Muscle of leg (tissue), 11 donors: ENCODE measurements around the gene CPNE7. TPM values are rescaled to one million over a fixed set of nuclear protein-coding genes. Genes with fewer than 3 reads are reported as not detected.
"Not testable (repeated sequence)": the region's sequence is repeated elsewhere in the genome, so short reads cannot be mapped to it uniquely, and the experiment has no call there.

Experiments used
- DNase-seq: peaks from one replicate; pipeline ENCODE4 v3.0.0; 2013
- H3K27ac ChIP-seq: one replicate; pipeline ENCODE4 v1.5.1; 2013; ENCODE audit warnings: mild to moderate bottlenecking, low read length, control low read depth
- H3K27me3 ChIP-seq: one replicate; pipeline ENCODE4 v1.6.1; 2013; ENCODE audit warnings: low read length; ENCODE audit not compliant: control insufficient read depth, insufficient read depth
- H3K36me3 ChIP-seq: one replicate; pipeline ENCODE4 v1.6.1; 2013; ENCODE audit warnings: low read length; ENCODE audit not compliant: control insufficient read depth, insufficient read depth
- H3K4me1 ChIP-seq: one replicate; pipeline ENCODE4 v1.6.1; 2013; ENCODE audit warnings: low read length; ENCODE audit not compliant: control insufficient read depth, insufficient read depth
- H3K4me3 ChIP-seq: one replicate; pipeline ENCODE4 v1.5.1; 2013; ENCODE audit warnings: low read length, control low read depth
- H3K9me3 ChIP-seq: replicated peaks from 2 replicates; pipeline ENCODE4 v1.6.1; 2013; ENCODE audit warnings: low read depth, low read length; ENCODE audit not compliant: control insufficient read depth
- WGBS: methylation state at CpG from one replicate; pipeline ENCODE4 v1.1.5; 2013; ENCODE audit warnings: missing lambda C conversion rate; ENCODE audit not compliant: insufficient coverage; 5-methylcytosine and 5-hydroxymethylcytosine counted together
- polyA plus RNA-seq, 8 donors: library from polyadenylated mRNA; unstranded; fragments of 120-200 nt; gene quantifications; one replicate each; pipeline versions ENCODE4 v1.2.1 to v1.2.3, GENCODE V29; 2013; ENCODE audit warnings: inconsistent platforms in 1 of 8, low replicate concordance in 1 of 8; ENCODE audit not compliant: insufficient read length in 8 of 8, insufficient read depth in 1 of 8
- total RNA-seq: library from RNA; stranded (reverse); fragments of 120-200 nt; gene quantifications from one replicate; pipeline ENCODE4 v1.2.4, GENCODE V29; 2013

CPNE7 gene
- total and polyA plus RNA-seq, 9 donors: 0.09 to 0.53 (median 0.24) TPM; not detected in 1

DNA sequence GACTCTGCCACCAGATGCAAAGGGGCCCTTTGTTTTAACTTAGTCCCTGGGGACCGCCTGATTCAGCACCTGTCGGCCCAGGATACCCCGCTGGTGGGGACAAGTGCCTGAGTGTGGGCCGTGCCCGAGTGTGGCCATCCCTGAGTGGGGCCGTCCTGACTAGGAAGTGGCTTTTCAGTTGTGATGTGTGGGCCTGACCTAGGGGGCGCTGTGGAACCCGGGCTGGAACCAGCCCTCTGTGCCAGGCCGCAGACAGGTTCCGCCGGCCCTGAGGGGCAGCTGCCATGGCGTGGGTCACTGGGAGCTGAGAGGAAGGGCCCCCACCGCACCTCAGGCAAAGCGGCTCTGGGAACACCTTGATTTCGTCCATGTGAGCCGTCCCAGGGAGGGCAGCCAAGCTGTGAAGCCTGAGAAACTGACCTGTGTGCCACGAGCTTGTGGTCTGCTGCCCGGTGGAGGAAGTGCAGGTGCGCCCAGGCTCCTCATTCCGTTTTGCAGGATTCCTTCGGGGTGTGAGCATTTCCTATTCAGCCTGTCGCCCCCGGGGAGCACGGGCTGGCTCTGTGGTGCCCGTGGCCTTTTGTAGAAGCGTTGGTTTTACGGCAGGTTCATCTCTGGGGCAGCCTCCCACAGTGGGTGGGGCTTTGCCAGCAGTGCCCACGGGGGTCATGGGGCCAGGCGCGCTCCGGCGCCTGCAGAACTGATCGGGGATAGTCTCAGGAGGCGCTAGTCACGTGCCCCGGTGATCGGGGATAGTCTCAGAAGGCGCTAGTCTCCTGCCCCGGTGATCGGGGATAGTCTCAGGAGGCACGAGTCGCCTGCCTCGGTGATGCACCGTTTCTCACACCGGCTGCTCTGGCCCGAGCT is 9.8 kb upstream of the CPNE7 start:
- H3K9me3 ChIP-seq: no peaks in the 10 kb centered on the region
- peaks cover 35% of the 10 kb centered on the region for H3K4me1 ChIP-seq
- peaks cover 38% of the 10 kb centered on the region for H3K36me3 ChIP-seq
- no peak overlapping the region for H3K27ac ChIP-seq
- peak; percentile 43 for DNase-seq
- H3K27me3 ChIP-seq: peaks cover 12% of the 10 kb centered on the region
- no peak overlapping the region for H3K4me3 ChIP-seq
- 2% methylated on average over 41 of the region's 46 CpGs for WGBS

- no peak overlapping the region for H3K27ac ChIP-seq
- H3K9me3 ChIP-seq: no peaks in the 10 kb centered on the region
- H3K4me3 ChIP-seq: no peak overlapping the region
These were observed 7.6 kb upstream of the CPNE7 start for GRCh38 chr16:89567656-89568594.

DNA sequence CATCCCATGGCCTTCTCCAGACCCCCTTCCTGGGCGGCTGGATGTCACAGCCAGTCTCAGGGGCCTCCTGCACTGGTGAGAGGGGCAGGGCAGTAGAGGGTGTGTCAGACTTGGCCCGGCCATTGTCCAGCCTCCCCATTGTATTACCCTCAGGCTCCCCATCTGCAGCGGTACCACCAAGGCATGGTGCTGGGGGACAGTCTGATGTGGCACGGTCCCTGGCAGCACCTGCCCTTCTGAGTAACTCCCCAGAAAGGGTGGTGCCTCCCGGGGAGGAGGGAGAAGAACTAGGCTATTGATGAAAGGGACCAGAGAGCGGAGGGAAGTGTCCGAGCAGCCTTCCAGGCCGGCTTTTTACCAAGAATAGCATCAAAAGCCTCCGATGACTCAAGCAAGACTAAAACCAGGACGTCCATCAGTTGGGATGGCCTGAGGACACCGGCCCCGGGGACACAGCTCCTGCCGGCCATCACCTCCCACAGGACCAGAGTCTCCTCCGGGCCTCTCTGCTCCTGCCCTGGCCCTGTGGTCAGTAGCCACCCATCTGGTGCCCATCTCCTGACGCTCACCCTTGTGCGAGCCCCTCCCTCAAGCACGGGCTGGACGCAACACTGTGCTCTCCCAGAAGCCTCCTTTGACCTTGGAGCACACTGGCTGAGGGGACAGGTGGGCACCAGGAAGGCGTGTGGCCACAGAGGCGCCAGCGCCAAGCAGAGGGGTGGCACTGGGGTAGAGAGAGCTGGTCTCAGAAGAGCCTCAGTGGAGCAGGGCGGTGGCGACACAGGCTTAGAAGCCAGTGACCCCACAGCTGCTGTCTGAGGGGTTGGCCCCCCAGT is 5.8 kb upstream of the CPNE7 start:
- Histone ChIP-seq H3K4me3 (no peak overlapping the region), H3K4me1 (peaks cover 19% of the 10 kb centered on the region), H3K9me3 (no peaks in the 10 kb centered on the region), H3K36me3 (peaks cover 2% of the 10 kb centered on the region), H3K27ac (no peak overlapping the region), H3K27me3 (peaks cover 48% of the 10 kb centered on the region)
- 78% methylated on average over 21 of the region's 23 CpGs for WGBS
- no peak for DNase-seq

More at GRCh38 chr16:89567656-89568594, 7.6 kb upstream of the CPNE7 start:
- H3K36me3 ChIP-seq: peaks cover 20% of the 10 kb centered on the region
- no peak for DNase-seq
- H3K27me3 ChIP-seq: peaks cover 30% of the 10 kb centered on the region
- peaks cover 23% of the 10 kb centered on the region for H3K4me1 ChIP-seq
- WGBS: 68% methylated on average over 19 of the region's 30 CpGs

DNA sequence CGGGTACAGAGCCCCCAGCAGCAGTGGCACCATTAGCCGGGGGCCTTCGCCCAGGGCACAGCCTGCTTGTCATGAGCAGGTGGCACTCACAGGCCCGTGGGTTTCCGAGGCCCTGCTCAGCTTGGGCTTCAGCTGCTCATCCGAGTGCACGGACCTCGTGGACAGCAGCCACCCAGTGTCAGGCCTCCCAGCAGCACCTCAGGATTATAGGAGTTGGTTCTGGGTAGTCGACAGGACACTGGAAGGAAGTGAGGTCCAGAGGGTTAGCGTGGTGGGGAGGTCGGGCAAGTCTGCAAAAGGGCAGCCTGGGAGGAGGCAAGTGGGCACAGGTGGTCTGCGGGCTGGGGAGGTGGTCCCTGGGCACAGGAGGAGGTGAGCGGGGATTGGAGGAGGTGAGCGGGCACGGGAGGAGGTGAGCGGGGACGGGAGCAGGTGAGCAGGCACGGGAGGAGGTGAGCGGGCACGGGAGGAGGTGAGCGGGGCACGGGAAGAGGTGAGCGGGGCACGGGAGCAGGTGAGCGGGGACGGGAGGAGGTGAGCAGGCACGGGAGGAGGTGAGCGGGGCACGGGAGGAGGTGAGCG is 5.1 kb upstream of the CPNE7 start:
- WGBS: 80% methylated on average over 27 of the region's 30 CpGs

DNA sequence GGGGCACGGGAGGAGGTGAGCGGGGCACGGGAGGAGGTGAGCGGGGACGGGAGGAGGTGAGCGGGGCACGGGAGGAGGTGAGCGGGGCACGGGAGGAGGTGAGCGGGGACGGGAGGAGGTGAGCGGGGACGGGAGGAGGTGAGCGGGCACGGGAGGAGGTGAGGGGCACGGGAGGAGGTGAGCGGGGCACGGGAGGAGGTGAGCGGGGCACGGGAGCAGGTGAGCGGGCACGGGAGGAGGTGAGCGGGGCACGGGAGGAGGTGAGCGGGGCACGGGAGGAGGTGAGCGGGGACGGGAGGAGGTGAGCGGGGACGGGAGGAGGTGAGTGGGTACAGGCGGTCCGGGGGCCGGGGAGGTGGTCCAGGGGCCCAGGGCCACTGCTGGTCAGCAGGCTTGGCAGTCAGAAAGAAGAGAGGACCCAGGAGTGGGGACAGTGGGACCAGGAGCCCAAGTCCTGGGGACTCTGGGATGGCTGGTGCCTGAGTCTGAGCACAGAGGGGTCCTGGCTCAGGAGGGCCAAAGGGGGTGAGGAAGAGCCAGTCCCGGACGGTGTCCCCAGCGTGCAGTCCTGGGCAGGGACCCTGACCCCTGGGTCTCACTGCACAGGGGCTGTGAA is 4.5 kb upstream of the CPNE7 start:
- Histone ChIP-seq H3K4me1 (peaks cover 13% of the 10 kb centered on the region), H3K27me3 (peaks cover 58% of the 10 kb centered on the region)
- not testable (repeated sequence) for H3K27ac ChIP-seq, H3K36me3 ChIP-seq, DNase-seq, H3K9me3 ChIP-seq, H3K4me3 ChIP-seq
- 83% methylated on average over 16 of the region's 36 CpGs for WGBS

More for the DNA sequence above, 5.1 kb upstream of the CPNE7 start:
- Histone ChIP-seq H3K9me3 (no peaks in the 10 kb centered on the region), H3K4me3 (no peak overlapping the region), H3K27me3 (peaks cover 55% of the 10 kb centered on the region), H3K4me1 (peaks cover 19% of the 10 kb centered on the region), H3K36me3 (no peaks in the 10 kb centered on the region), H3K27ac (no peak overlapping the region)
- no peak for DNase-seq

- no peak overlapping the region for H3K4me3 ChIP-seq
- no peaks in the 10 kb centered on the region for H3K9me3 ChIP-seq
- peaks cover 64% of the 10 kb centered on the region for H3K27me3 ChIP-seq
- DNase-seq: no peak
- H3K4me1 ChIP-seq: peaks cover 13% of the 10 kb centered on the region
- no peaks in the 10 kb centered on the region for H3K36me3 ChIP-seq
- H3K27ac ChIP-seq: no peak overlapping the region
- 76% methylated on average over 12 of the region's 18 CpGs for WGBS
These were observed 3.9 kb upstream of the CPNE7 start for GRCh38 chr16:89571636-89572035.

GRCh38 chr16:89572073-89572484 is 3.5 kb upstream of the CPNE7 start:
- Histone ChIP-seq H3K4me1 (peaks cover 13% of the 10 kb centered on the region), H3K36me3 (no peaks in the 10 kb centered on the region), H3K4me3 (no peak overlapping the region), H3K27ac (no peak overlapping the region), H3K27me3 (peaks cover 68% of the 10 kb centered on the region), H3K9me3 (no peaks in the 10 kb centered on the region)
- WGBS: 61% methylated on average over 12 of the region's 14 CpGs
- DNase-seq: no peak

DNA sequence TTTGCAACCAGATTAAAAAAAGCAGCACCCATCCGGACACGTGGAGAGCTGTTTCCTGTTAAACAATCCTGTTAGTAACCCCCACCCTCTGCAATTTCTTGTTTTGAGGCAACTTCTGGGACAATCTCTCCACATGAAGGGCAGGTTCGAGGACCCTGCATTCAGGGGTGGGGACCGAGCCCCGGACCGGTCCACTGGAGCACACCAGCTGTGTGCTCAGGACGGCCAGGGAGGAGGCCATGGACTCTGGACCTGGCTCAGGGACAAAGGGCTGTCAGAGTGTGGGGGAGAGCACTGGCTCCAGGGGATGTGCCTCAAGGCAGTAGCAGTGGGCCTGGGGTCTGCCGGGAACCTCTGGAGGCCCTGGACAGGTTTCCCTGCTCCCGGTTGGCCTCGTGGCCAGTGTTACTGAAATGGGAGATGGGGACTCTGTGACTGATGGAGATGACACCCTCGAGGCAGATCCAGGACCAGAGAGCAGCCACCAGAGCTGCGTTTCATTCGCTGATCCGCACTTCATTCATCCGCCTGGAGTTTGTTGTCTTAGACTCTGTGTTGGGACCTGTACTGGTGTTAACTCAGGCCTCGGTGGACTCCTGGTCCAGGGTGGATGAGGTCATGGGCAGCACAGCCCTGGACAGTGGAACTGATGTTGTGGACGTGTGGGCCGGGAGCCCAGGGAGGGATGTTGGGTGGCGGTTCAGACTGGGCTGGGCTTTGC is 2.9 kb upstream of the CPNE7 start:
- no peak overlapping the region for H3K27ac ChIP-seq
- H3K4me1 ChIP-seq: peaks cover 13% of the 10 kb centered on the region
- H3K27me3 ChIP-seq: peaks cover 74% of the 10 kb centered on the region
- DNase-seq: no peak
- H3K4me3 ChIP-seq: no peak overlapping the region
- WGBS: 70% methylated on average over 17 of the region's 19 CpGs
- H3K36me3 ChIP-seq: no peaks in the 10 kb centered on the region
- H3K9me3 ChIP-seq: no peaks in the 10 kb centered on the region
